GM21723 (cell line): ENCODE measurements around the gene OOSP2.
"Not testable (repeated sequence)": the region's sequence is repeated elsewhere in the genome, so short reads cannot be mapped to it uniquely, and the experiment has no call there.

Source experiments
- ATAC-seq: cut with Tn5 transposase; IDR thresholded peaks from one replicate; pipeline ENCODE4 v1.9.1; 2021; ENCODE audit warnings: mild to moderate bottlenecking, moderate library complexity; ENCODE audit not compliant: unreplicated experiment

Gene OOSP2, protein sequence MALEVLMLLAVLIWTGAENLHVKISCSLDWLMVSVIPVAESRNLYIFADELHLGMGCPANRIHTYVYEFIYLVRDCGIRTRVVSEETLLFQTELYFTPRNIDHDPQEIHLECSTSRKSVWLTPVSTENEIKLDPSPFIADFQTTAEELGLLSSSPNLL

DNA sequence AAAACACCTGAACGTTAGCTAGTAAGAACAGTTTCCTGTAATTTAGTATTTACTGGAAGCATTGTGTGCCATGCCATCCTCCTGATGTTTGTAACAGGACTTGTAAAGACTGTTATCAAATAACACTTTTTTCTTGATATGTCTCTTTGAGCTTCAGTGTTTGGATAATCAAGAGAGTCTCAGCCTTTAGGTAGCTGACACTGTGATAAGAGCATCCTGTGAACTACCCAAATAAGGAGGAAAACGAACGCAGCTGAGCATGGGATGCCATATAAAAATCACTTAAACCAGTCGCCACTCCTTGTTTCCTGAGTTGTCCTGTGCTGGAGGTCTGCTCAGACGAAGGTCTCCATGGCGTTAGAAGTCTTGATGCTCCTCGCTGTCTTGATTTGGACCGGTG, at the start of gene OOSP2:
Gene OOSP2, plus strand, starts transcription at position 301 of the 400 bp plus-strand sequence. Its CDS starts 51 bp downstream, at position 352.
- ATAC-seq: no peak

DNA sequence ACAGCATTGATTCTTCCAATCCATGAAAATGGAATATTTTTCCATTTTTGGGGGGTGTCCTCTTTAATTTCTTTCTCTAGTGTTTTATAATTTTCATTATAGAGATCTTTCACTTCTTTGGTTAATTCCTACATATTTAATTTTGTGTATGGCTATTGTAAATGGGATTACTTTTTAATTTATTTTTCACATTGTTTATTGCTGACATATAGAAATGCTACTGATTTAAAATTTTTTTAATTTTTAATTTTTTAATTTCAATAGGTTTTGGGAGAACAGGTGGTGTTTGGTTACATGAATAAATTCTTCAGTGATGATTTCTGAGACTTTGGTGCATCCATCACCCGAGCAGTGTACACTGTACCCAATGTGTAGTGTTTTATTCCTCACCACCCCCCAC, 49.8 kb upstream of the OOSP2 start:
- no peak for ATAC-seq

DNA sequence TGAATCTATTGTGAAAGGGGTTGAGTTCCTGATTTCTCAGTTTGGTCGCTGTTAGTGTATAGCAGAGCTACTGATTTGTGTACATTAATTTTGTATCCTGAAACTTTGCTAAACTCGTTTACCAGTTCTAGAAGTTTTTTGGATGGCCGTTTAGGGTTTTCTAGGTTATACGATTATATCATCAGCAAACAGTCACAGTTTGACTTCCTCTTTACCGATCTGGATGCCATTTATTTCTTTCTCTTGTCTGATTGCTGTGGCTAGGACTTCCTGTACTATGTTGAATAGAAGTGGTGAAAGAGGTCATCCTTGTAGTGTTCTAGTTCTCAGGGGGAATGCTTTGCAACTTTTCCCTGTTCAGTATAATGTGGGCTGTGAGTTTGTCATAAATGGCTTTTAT, 47.8 kb upstream of the OOSP2 start:
- ATAC-seq: no peak

DNA sequence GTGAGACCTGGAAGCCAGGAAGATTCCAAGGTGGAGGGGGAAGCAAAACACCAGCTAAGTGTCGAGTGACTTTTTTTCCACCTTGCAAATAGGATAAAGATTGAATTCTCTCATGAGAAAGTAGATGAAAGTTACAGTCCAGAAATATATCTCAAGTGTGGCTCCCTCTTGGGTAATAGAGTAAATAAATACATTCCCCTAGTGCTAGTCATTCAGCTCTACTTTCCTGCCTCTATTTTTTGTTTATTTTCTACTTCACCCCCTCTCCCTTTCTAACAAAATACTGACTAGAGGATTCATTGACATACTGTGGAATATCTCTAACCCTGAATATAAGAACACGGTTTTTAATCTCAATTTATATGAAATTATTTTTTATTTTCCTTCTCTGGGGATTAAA, 42.4 kb upstream of the OOSP2 start:
- ATAC-seq: no peak

DNA sequence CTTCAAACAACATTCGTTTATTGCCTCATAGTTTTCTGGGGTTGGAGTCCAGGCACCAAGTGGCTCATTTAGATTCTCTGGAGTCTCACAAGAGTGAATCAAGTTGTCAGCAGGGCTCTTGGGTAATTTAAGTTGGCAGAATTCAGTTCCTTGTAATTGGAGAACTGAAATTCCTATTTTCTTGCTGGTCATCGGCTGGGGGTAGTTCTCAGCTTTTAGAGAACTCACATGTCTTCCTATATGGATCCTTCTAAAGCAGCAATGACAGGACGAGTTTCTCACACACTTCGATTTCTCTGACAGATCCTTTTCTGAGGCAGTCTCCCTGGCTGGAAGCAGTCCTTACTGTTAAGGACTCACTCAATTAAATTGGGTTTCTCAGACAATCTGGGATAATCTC, 40.5 kb upstream of the OOSP2 start:
- no peak for ATAC-seq

DNA sequence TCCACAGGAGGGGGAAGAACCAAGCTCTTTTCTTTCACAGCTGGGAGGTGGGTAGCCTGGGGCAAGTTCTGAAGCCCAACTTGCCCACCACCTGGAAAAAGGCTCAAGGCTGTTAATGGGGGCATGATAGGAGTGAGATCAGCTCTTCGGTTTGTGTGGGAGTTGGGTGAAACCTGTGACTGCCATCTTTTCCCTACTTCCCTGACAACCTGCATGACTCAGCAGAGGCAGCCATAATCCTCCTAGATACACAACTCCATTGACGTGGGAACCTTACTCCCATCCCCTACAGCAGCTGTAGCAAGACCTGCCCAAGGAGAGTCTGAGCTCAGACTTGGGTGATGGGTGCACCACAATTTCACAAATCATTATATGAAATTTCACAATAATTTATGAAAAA, 36.5 kb upstream of the OOSP2 start:
- ATAC-seq: no peak

DNA sequence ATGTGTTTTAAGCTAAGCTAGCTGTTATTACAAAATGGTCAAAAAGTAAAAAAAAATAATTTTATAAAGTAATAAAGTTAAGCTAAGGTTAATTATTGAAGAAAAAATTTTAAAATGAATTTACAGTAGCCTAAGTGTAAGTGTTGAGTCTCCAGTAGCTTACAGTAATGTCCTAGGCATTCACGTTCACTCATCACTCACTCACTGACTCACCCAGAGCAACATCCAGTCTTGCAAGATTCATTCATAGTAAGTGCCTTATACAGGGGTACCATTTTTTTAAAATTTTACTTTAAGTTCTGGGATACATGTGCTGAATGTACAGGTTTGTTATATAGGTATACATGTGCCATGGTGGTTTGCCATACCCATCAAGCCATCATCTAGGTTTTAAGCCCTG, 34.8 kb upstream of the OOSP2 start:
- no peak for ATAC-seq

DNA sequence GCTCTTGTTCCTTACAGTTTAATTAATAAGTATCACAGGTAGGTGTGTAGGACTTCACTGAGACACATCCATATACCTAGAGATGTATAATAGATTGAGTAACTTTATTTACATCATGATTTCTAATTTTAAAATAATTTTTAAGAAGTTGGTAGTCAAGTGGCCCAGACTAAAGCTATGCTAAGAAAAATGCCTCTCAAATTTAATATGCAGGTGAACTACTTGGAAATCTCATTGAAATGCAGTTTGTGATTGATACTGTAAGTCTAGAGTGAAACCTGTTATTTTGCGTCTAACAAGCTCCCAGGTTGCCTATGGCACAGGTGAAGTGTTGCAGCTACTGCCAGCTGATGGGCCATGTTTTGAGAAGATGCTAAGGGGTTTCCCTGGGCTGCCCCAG, 23.3 kb upstream of the OOSP2 start, which contains the start of gene OOSP4B:
Gene OOSP4B, plus strand, starts transcription at position 301 of the 400 bp plus-strand sequence.
- ATAC-seq: no peak

DNA sequence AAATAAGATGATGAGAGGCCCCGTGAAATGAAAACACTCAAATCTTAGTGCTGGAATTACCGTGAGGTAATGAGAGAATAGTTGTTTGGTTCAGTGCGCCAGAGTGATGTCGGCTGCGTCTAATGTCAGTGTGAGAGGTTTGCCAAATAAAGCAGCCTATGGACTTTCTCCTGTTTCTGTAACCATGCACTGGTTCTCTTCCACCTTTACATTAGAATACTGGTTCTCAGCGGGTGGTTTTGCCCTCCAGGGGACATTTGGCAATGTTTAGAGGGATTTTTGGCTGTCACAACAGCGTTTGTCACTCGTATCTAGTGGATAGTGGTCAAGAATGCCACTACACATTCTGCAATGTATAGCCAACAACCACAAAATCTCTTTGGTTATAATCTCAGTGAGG, 22.2 kb upstream of the OOSP2 start:
- no peak for ATAC-seq

DNA sequence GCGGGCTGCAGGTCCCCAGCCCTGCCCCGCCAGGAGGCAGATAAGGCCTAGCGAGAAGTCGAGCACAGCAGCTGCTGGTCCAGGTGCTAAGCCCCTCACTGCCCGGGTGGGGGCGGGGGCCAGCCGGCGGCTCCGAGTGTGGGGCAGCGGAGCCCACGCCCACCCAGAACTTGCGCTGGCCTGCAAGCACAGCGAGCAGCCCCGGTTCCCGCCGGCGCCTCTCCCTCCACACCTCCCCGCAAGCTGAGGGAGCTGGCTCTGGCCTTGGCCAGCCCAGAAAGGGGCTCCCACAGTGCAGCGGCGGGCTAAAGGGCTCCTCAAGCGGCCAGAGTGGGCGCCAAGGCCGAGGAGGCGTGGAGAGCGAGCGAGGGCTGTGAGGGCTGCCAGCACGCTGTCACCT, 19.8 kb upstream of the OOSP2 start:
- ATAC-seq: not testable (repeated sequence)

DNA sequence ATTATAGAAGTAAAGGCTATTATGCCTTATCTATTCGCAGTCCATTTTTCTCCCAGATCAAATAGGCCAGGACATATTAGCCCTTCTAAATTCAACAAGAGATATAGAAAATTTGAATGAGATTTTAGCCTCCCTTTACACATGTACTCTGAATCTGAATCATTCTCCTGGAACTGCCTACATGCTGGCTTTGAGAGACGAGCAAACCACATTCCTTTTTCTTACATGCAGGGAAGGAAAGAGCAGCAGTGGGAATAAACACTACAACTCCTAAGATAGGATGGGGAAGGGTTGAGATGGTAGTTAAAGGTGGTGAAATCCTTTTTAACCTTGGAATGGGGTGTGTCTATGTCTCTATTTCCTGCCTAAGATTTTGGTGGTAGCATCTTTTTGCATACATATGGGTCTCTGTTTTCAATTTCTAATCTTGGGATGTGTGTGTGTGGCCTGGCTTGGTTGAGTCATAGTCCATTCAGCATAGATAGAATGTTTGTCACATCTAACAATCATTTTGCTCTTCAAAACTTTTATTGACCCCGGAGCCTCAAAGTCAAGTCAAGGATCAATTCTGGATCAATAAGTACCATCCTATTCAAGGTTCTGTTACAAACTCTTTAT, 11.1 kb upstream of the OOSP2 start:
- no peak for ATAC-seq

DNA sequence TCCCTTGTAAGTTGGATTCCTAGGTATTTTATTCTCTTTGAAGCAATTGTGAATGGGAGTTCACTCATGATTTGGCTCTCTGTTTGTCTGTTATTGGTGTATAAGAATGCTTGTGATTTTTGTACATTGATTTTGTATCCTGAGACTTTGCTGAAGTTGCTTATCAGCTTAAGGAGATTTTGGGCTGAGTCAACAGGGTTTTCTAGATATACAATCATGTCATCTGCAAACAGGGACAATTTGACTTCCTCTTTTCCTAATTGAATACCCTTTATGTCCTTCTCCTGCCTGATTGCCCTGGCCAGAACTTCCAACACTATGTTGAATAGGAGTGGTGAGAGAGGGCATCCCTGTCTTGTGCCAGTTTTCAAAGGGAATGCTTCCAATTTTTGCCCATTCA, 10.2 kb downstream of the OOSP2 start:
- not testable (repeated sequence) for ATAC-seq

DNA sequence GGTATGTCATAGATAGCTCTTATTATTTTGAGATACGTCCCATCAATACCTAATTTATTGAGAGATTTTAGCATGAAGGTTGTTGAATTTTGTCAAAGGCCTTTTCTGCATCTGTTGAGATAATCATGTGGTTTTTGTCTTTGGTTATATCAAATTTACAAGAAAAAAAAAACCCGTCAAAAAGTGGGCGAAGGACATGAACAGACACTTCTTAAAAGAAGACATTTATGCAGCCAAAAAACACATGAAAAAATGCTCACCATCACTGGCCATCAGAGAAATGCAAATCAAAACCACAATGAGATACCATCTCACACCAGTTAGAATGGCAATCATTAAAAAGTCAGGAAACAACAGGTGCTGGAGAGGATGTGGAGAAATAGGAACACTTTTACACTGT, 10.6 kb downstream of the OOSP2 start:
- not testable (repeated sequence) for ATAC-seq

DNA sequence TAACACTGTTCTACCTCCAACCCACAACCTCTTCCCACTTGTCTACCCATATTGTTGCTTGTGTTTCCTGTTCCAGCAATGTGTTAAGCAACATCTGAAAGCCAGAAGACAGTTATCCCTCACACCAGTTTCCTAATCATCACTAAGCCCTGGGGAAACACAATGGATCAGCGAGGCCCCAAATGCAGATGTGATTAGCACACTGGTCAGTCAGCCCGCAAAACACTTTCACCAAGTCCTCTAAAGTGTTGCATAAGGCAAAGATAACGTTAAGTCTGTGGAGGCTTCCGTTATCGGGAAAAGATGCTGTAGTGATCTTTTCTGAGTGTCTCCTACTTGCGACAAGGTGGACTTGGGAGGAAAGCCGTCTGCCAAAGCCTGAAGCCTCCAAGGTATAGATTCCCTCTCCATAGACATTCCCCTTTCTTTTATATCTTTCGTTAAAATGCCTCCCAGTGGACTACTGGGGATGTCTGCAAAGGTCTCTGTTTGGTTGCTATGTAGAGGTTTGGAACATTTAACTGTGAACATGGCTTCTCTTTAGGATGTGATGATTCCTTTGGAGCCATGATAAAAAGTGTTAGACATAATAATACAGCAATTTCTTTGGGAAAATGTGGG, 16.2 kb downstream of the OOSP2 start, which contains the start of gene MS4A3:
Gene MS4A3, plus strand, starts transcription at position 317 of the 621 bp plus-strand sequence. CDS start 4,496 bp downstream, outside the sequence.
- ATAC-seq: no peak

DNA sequence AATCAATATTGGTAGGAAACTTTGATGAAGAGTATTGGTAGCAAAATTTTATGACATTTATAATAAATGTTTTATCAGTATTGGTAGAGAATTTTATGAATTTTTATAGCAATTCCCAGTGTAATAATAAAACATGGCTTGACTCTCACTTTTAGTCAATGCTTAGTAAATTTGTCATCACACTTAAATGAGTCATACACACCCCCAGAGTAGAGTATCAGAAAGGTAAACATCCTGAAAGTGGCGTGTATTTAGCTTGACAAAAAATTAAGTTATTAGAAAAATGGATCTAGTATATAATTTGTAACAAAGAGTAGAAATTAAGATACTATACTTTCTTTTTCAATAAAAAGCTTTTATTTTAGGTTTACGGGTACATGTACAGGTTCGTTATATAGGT, 18.8 kb downstream of the OOSP2 start:
- ATAC-seq: no peak

DNA sequence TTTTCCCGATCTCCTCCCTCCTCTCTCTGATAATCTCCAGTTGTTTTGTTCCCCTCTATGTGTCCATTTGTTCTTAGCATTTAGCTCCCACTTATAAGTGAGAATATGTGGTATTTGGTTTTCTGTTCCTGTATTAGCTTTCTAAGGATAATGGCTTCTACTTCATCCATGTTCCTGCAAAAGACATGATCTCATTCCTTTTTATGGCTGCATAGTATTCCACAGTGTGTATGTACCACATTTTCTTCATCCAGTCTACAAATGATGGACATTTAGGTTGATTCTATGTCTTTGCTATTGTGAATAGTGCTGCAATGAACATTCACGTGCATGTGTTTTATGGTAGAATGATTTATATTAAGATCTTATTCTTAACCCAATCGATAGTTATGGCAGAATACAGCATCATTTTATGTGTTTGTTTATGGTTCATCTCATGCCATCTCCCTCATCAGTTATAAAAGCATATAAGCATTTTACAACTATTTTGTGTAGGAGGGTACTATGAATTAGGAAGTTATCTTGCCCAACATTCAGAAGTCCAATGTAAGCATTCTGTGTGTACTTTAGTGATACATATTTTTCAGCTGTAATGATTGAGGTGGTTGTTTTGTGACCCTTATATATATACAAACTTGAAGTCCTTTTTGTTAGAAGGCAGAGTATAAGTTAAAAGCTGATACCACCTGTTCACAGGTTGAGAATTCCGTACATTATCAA, 19.5 kb downstream of the OOSP2 start:
- no peak for ATAC-seq

DNA sequence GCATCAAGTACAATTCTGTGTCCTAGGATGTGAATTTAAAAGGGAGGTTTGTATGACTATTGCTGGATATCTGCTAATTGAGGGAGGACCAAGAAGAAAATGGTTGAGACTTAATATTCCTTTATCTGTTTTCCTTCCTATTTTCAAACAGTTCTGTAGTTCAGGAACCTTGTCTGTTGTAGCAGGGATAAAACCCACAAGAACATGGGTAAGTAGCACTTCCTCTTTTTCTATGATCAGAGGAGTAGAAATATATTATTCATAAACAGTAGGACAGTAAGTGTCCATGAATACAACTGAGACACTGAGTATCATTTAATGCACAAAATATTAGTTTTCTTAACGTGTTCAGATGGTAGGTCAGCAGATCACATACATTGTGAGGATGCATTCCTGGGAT, 23.9 kb downstream of the OOSP2 start:
- no peak for ATAC-seq

DNA sequence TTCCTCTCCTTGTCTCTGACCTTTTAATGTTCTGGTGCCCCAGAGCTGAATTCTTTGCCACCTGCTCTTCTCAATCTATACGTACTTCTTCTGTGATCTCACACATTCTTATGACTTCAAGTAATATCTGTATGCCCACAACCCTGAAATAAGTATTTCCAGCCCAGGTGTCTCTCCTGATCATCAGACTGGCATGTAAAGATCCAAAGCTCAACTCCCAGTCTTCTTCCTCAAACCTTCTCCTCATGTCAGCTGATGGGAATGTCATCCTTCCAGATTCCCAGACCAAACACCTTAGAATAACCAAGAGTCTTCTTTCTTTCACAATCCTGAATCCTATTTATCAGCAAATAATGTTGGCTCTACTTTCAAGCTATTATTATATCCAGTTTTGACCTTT, 25.6 kb downstream of the OOSP2 start:
- no peak for ATAC-seq

DNA sequence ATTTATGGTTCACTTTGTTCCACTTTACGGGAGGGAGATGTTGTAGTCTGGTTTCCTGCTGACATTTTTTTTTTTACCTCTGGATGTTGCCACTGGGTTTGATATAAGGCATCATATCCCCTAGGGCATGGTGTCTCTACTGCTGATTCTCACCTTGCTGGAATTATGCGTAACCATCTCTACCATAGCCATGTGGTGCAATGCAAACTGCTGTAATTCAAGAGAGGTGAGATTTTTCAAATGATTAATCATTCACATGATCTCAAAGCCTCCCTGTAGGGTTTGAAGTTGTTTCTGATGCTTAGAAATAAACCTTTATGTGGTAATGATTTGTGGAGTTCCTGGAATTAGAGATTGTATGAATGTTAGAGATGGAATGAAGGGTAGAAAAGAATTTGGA, 29.2 kb downstream of the OOSP2 start:
- ATAC-seq: no peak

DNA sequence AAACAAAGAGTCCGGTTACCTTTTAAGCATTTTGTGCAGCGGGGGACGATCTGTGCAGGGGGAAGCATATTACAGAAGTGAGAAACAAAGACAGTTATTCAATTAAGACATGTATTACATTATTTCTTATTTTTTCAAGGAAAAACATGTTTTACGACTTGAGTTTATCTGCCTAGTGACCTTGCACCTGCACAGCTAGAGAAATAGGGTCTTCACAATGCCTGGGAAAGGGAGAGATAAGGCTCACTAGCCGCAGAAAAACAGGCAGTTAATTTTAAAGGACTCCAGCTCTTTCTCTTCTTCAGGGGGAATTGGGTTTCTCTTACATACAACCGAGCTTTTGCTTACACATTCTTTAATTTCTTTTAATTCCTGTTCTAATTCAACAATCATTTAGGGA, 31.4 kb downstream of the OOSP2 start:
- ATAC-seq: not testable (repeated sequence)

DNA sequence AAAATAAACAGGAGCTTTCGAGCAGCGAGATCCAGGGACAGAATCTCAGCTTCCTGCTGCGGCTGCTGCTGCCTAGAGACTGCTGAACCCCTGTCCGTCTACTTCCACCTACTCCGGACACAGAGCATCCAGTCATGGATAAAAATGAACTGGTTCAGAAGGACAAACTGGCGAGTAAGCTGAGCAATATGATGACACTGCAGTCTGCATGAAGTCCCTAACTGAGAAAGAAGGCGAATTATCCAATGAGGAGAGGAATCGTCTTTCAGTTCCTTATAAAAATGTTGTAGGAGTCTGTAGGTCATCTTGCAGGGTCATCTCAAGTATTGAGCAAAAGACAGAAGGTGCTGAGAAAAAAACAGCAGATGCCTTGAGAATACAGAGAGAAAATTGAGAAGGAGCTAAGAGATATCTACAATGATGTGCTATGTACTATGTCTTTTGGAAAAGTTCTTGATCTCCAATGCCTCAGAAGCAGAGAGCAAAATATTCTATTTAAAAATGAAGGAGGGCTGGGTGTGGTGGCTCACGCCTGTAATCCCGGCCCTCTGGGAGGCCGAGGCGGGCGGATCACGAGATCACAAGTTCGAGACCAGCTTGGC, 37.1 kb downstream of the OOSP2 start:
- ATAC-seq: no peak
